SHP77 (cell line): ENCODE measurements around the gene TMEM147.

Experiments
- DNase-seq, 2 experiments: peaks; one replicate each; lab custom pipeline; 2025; lab: John Stamatoyannopoulos, UW

TMEM147 gene

DNA sequence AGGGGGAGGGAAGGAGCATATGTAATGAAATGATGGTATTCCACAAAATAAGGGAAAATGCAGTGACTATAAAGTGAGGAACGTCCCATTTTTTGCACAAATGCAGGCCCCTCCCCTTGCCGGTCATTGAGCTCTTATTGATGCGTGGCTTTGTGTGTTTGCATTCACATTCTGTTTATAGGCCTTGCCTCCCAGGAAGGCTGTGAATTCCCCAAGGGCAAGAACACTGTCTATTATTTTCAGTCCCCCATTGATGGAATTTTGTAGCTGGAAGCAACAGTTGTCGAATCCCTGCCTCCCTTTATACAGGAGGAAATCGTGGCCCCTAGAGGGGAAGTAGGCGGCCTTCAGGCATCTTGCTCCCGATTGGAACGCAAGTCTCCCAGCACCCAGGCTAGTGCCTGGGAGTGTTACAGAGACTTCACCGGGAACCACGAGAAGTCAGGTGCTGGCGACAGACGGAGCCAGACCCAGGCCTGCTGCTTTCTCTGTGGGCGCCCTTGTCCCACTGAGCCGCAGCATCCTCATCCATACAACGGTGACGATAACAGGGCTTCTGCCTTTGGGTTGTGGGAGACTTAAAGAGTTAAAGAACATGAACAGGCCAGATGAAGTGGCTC lies 24.2 kb upstream of the TMEM147 start:
- DNase-seq, result no peak

GRCh38 chr19:35522745-35523327 lies 22.6 kb upstream of the TMEM147 start:
- no peak for DNase-seq

DNA sequence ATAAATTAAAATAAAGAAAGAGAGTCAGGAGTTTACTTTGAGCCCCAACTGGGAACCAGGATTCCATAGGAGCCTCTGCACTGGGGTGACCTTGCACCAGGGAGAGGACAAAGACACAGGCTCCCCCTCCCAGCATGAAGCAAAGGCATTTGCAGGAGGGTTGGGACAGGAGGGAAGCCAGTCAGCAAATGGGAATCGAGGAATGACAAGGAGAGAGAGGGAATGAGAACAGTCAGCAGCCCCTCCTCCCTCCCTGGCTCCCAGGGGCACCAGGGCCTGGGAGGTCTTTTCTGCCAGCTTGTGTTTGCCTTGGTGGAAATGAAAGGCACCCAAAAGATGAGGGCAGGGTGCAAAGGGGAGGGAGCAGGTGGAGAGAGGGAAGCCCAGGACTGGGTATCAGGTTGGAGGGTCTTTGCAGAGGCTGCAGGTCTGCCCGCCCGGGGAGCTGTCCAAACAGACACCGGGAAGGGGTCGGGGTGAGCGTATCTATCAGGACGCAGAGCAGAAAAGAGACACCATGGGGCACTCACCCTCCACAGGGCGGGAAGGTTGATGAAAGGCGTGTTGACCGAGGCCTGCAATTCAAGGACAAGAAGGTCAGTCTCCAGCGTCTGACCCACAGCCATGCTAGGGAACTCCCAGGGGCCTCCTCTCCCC lies 21.1 kb upstream of the TMEM147 start:
- DNase-seq, result no peak

- no peak for DNase-seq
Measured at GRCh38 chr19:35525873-35526272, 19.6 kb upstream of the TMEM147 start.

- no peak for DNase-seq
Measured at GRCh38 chr19:35528218-35529038, 17.0 kb upstream of the TMEM147 start, which contains the start of gene SBSN. TSS of gene SBSN (minus strand) at chr19:35528311. CDS start at chr19:35528281, 30 bp downstream.

GRCh38 chr19:35529241-35530218 lies 15.9 kb upstream of the TMEM147 start:
- no peak for DNase-seq

DNA sequence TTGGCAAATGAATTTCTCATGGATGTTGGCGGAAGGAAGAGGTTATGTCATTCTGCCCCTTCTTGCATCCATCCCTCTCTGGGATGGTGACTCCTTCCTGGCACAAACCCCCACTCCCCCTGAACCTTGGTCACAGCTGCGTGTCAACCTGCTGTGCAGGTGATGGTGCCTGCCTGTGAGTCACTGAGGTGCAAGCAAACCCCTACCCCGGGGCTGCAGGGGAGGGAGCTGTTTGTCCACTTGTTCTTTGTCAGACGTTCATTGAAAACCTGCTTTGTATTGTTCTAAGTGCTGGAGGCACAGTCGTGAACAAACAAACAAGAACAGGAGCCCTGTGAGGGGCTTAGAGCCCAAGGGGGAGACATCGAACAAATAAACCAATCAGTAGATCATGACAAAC lies 14.1 kb upstream of the TMEM147 start:
- no peak for DNase-seq

DNA sequence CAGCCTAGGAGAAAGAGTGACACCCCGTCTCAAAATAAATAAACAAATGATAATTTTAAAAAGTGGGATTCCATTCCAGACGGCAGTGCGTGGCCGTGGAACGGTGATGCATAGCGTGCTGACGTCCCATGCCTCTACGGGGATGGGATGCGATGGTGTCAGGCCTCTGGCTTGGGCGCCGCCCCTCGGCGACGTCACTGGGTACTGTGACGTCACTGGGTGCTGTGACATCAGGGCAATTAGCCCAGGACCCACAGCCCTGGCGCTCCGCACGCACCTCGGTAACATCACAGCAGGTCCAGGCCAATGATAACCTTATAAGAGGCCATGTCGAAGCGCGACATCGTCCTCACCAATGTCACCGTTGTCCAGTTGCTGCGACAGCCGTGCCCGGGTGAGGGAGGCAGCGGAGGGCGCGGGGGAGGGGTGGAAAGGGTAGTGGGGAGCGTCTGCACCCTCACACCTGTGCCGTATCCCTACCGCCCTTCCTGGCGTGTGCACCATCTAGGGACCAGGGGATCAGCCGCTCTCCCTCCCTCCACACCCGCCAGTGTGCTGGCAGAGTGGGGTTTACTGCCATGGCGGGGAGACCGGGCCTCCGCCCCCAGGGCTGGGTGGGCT lies 12.1 kb upstream of the TMEM147 start, which contains the start of gene GAPDHS:
GAPDHS (plus strand) TSS at position 256 of the 621 bp plus-strand sequence; CDS start at position 328, 72 bp downstream.
- no peak for DNase-seq

DNA sequence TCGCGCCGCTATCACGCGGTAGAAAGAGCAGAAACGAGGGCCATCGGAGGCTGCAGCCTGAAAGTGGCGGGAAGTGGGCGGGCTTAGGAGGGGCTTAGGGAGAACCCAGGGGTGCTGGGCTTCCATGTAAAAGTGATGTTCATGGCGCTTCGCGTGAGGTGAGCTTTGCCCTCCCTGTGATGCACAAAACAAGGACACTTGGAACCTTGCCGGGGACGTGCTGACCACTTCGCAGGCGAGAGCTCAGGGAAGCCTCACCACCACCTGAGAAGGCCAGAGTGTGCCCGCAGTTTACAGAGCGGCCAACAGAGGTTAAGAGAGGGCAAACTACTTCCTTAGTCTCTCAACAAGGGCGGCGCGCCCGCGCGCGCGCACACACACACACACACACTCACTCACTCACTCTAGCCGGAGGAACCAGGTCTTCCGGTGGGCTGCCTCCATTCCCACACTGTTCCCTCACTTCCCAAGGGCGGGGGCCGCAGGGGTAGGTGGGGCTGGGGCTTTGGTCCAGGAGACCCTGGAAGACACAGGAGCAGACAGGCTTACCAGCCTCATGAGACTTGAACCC lies 11.5 kb upstream of the TMEM147 start:
- no peak for DNase-seq

GRCh38 chr19:35534803-35535480 lies 10.5 kb upstream of the TMEM147 start:
- no peak for DNase-seq

DNA sequence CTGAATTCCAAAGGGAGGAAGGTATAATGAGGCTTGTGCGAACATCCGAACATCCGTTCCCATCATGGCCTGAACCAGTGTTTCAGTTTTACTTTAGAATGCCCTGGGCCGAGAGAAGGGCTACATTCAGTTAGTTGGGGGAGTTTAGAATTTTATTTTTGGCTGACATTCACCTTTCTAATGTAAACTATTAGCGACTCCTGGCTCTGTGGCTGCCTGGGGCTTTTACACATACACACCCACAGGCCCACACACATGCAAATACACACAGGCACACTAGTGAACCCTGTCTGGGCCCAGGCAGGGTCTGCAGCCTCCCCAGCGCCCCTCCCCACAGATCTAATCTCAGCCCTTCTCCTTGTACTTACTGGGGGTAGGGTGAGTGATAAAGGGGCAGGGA lies 6.1 kb upstream of the TMEM147 start:
- no peak for DNase-seq

DNA sequence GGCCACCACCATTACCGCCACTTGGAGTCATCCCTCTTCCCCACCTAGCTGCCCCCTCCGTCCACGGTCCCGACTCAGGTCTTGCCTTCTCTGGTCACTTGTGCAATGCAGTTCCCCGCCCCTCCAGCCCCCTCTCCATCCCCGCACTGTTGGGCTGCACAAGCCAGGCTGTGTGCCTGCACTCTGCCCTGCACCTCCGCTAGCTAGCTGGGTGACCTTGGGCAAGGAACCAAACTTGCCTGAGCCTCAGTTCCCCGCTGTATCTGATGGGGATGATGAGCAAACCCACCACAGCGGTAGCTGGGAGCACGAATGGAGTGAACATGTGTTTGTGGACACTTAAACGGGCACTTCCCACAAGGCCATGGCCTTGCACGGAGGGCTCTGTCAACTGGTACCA lies 5.6 kb upstream of the TMEM147 start:
- DNase-seq, result no peak

DNA sequence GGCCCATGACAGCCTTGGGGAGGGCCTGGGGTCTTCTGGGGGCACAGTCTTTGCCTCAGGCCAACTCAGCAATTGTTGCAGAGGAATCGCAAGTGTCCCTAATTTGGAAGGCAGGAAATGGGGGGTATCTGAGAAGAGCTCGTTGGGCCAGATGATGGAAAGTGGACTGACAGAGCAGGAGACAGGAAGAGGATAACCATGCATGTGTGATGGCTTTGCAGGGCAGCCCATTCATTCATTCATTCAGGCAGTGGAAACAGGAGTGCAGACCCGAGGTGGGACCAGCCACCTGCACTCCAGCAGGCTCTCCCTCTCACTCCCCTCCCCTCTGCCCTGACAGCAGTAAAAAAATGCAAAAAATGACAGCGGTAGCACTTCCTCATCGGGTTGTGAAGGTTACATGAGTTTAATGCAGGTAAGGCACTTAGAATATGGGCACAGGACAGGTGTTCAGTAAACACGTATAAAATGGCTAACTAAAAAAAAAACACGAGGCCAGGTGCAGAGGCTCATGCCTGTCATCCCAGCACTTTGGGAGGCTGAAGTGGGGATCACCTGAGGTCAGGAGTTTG lies 5.0 kb upstream of the TMEM147 start:
- no peak for DNase-seq

DNA sequence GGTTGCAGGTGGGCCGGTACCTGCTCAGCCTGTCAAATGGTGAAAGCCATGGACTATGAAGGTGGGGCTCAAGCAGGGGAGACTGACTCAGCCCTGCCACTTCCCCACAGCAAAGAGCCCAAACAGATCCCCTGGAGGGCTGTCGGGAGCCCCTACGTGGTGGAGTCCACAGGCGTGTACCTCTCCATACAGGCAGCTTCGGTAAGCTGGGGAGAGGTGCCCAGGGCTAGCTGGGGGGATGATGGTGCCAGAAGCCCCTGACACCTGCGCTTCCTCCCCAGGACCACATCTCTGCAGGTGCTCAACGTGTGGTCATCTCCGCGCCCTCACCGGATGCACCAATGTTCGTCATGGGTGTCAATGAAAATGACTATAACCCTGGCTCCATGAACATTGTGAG lies 3.2 kb upstream of the TMEM147 start:
- no peak for DNase-seq

- DNase-seq, result no peak
Measured at GRCh38 chr19:35543280-35544109, 1.9 kb upstream of the TMEM147 start.

DNA sequence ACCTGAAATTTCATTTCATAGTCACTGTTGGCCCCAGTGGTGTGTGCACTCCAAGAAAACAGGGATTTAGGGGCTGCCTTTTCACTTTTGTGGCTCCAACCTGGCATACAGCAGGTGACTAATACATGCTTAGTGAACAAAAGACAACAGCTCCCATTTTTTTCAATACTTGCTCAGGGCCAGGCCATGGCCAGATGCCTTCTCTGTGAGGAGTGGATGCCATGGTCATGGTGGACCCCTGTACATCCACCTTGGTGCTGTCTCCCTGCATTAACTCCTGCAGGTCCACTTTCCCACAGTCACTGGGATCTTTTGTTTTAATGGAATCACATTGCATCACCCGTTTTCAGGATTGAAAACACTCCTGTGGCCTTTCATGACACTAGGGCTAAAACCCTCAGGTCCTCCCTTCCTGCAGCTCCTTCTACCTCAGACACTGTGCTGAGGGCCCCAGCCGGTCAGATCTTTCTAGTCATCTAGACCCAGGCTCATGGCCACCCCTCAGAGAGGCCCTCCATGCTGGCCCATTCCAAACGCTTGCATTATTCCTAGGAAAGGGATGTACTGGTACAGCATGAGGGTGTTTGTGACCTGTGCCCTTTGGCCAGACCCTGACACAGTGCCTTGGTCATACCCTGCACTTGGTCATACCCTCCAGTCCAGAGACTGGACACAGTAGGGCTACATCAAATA lies 1.2 kb upstream of the TMEM147 start:
- DNase-seq, result no peak

- DNase-seq, result no peak
Measured at GRCh38 chr19:35545855-35546381, 492 bp downstream of the TMEM147 start.

- DNase-seq, result no peak
Measured at GRCh38 chr19:35546532-35546931, 1.1 kb downstream of the TMEM147 start.
